WTC11 (cell line): ENCODE results near the gene MRPL52. TPM values are rescaled to one million over a fixed set of nuclear protein-coding genes. Genes with fewer than 3 reads are reported as not detected.

Experiments
- ATAC-seq: fragments of 200-7000 bp; cut with Tn5 transposase; 2 replicates; pipeline ENCODE4 v1.10.0; 2021; ENCODE audit warnings: mild to moderate bottlenecking, moderate library complexity
- CTCF ChIA-PET: fragments of 300-600 bp; sonication (Branson Sonifier 250); formaldehyde crosslinking; loops from one replicate; lab custom pipeline; 2021; ENCODE audit warnings: antibody characterized with exemption; lab: Charles Lee
- POLR2A ChIA-PET: fragments of 350-600 bp; sonication (Branson Sonifier 250); formaldehyde crosslinking; loops from one replicate; lab custom pipeline; 2021; ENCODE audit warnings: antibody characterized with exemption; lab: Charles Lee
- DNase-seq: peaks from one replicate; pipeline ENCODE4 v3.0.0; 2021; ENCODE audit warnings: low spot score
- H3K27ac Mint-ChIP-seq: 2 replicates; pipeline ENCODE4 v1.8.0; 2021; ENCODE audit warnings: mixed read lengths
- H3K27me3 Mint-ChIP-seq: 2 replicates; pipeline ENCODE4 v1.8.0; 2021; ENCODE audit warnings: low read depth, mild to moderate bottlenecking, moderate library complexity, mixed read lengths
- H3K36me3 Mint-ChIP-seq: 2 replicates; pipeline ENCODE4 v1.8.0; 2021; ENCODE audit warnings: mixed read lengths
- H3K4me1 Mint-ChIP-seq: 2 replicates; pipeline ENCODE4 v1.8.0; 2022; ENCODE audit warnings: mixed read lengths
- H3K4me3 Mint-ChIP-seq: 2 replicates; pipeline ENCODE4 v1.8.0; 2021; ENCODE audit warnings: mild to moderate bottlenecking, moderate library complexity, mixed read lengths
- H3K9me3 Mint-ChIP-seq: 2 replicates; pipeline ENCODE4 v1.8.0; 2021; ENCODE audit warnings: mixed read lengths
- ARID4B ChIP-seq: sonication (generic); formaldehyde crosslinking; IDR thresholded peaks from 2 replicates; pipeline ENCODE4 v1.8.0; 2023; ENCODE audit warnings: missing genetic modification reagents, mild to moderate bottlenecking, borderline replicate concordance
- FOXK1 ChIP-seq: sonication (generic); formaldehyde crosslinking; IDR thresholded peaks from 2 replicates; pipeline ENCODE4 v1.8.0; 2022; ENCODE audit warnings: mild to moderate bottlenecking, moderate library complexity, missing genetic modification reagents
- FOXP1 ChIP-seq: sonication (generic); formaldehyde crosslinking; IDR thresholded peaks from 2 replicates; pipeline ENCODE4 v1.8.0; 2022; ENCODE audit warnings: missing genetic modification reagents, mild to moderate bottlenecking, moderate library complexity, borderline replicate concordance
- GABPB1 ChIP-seq: sonication (generic); formaldehyde crosslinking; IDR thresholded peaks from 2 replicates; pipeline ENCODE4 v1.8.1; 2023; ENCODE audit warnings: mild to moderate bottlenecking, missing genetic modification reagents
- MAX ChIP-seq: sonication (generic); formaldehyde crosslinking; IDR thresholded peaks from 2 replicates; pipeline ENCODE4 v1.8.0; 2022; ENCODE audit warnings: mild to moderate bottlenecking, missing genetic modification reagents
- MXD4 ChIP-seq: fragments of 250-450 bp; sonication (Bioruptor Pico); IDR thresholded peaks from 2 replicates; pipeline ENCODE4 v1.8.0; 2021; ENCODE audit warnings: mild to moderate bottlenecking, moderate library complexity, borderline replicate concordance
- MYBL2 ChIP-seq: sonication (generic); formaldehyde crosslinking; IDR thresholded peaks from 2 replicates; pipeline ENCODE4 v1.8.1; 2023; ENCODE audit warnings: mild to moderate bottlenecking, moderate library complexity, missing genetic modification reagents
- NFATC4 ChIP-seq: fragments of 250-450 bp; sonication (Bioruptor Pico); IDR thresholded peaks from 2 replicates; pipeline ENCODE4 v1.9.0; 2021; ENCODE audit warnings: mild to moderate bottlenecking
- OVOL2 ChIP-seq: fragments of 250-450 bp; sonication (Bioruptor Pico); IDR thresholded peaks from 2 replicates; pipeline ENCODE4 v1.9.0; 2021; ENCODE audit warnings: mild to moderate bottlenecking, borderline replicate concordance
- ZNF121 ChIP-seq: sonication (generic); formaldehyde crosslinking; IDR thresholded peaks from 2 replicates; pipeline ENCODE4 v1.8.0; 2023; ENCODE audit warnings: missing genetic modification reagents
- total RNA-seq: library from RNA; stranded (reverse); gene quantifications from 3 replicates; pipeline ENCODE4 v1.2.3, GENCODE V29; 2021
- TF ChIP-seq, protein P1 (sequence below): sonication (generic); formaldehyde crosslinking; IDR thresholded peaks from 2 replicates; pipeline ENCODE4 v1.8.0; 2022; ENCODE audit warnings: mild to moderate bottlenecking, missing genetic modification reagents
- TF ChIP-seq, protein P2 (sequence below): fragments of 250-450 bp; sonication (Bioruptor Pico); IDR thresholded peaks from 2 replicates; pipeline ENCODE4 v1.9.0; 2021; ENCODE audit warnings: mild to moderate bottlenecking, borderline replicate concordance
- TF ChIP-seq, protein P3 (sequence below): fragments of 200-600 bp; IDR thresholded peaks from 2 replicates; pipeline ENCODE4 v1.8.0; 2022; ENCODE audit warnings: antibody characterized with exemption
- TF ChIP-seq, protein P4 (sequence below): sonication (generic); formaldehyde crosslinking; IDR thresholded peaks from 2 replicates; pipeline ENCODE4 v1.8.1; 2022; ENCODE audit warnings: low read depth, mild to moderate bottlenecking, moderate library complexity, missing genetic modification reagents, borderline replicate concordance

Gene MRPL52
- total RNA-seq, 1 experiment from 2014 or later: 170 TPM

GRCh38 chr14:22819151-22819988 is 10.3 kb upstream of the MRPL52 start:
- ATAC-seq (peak; percentile 7), DNase-seq (peak; percentile 65)
- Mint-ChIP-seq H3K4me1 (peaks cover 57% of the 10 kb centered on the region), H3K27me3 (peaks cover 6% of the 10 kb centered on the region), H3K27ac (peak overlapping the region; percentile 46), H3K36me3 (no peaks in the 10 kb centered on the region), H3K9me3 (no peaks in the 10 kb centered on the region), H3K4me3 (peak overlapping the region; percentile 57)
- TF ChIP-seq, protein P1, sequence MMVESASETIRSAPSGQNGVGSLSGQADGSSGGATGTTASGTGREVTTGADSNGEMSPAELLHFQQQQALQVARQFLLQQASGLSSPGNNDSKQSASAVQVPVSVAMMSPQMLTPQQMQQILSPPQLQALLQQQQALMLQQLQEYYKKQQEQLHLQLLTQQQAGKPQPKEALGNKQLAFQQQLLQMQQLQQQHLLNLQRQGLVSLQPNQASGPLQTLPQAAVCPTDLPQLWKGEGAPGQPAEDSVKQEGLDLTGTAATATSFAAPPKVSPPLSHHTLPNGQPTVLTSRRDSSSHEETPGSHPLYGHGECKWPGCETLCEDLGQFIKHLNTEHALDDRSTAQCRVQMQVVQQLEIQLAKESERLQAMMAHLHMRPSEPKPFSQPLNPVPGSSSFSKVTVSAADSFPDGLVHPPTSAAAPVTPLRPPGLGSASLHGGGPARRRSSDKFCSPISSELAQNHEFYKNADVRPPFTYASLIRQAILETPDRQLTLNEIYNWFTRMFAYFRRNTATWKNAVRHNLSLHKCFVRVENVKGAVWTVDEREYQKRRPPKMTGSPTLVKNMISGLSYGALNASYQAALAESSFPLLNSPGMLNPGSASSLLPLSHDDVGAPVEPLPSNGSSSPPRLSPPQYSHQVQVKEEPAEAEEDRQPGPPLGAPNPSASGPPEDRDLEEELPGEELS (CRISPR knock-in tag): 0 out of 2 replicates have a peak, but pooled peaks have one; percentile 29
- 0 out of 2 replicates have a peak, but pooled peaks have one; percentile 23 for TF ChIP-seq GABPB1 (CRISPR knock-in tag)
- no peak for TF ChIP-seq MXD4 (CRISPR knock-in tag)
- TF ChIP-seq, protein P2, sequence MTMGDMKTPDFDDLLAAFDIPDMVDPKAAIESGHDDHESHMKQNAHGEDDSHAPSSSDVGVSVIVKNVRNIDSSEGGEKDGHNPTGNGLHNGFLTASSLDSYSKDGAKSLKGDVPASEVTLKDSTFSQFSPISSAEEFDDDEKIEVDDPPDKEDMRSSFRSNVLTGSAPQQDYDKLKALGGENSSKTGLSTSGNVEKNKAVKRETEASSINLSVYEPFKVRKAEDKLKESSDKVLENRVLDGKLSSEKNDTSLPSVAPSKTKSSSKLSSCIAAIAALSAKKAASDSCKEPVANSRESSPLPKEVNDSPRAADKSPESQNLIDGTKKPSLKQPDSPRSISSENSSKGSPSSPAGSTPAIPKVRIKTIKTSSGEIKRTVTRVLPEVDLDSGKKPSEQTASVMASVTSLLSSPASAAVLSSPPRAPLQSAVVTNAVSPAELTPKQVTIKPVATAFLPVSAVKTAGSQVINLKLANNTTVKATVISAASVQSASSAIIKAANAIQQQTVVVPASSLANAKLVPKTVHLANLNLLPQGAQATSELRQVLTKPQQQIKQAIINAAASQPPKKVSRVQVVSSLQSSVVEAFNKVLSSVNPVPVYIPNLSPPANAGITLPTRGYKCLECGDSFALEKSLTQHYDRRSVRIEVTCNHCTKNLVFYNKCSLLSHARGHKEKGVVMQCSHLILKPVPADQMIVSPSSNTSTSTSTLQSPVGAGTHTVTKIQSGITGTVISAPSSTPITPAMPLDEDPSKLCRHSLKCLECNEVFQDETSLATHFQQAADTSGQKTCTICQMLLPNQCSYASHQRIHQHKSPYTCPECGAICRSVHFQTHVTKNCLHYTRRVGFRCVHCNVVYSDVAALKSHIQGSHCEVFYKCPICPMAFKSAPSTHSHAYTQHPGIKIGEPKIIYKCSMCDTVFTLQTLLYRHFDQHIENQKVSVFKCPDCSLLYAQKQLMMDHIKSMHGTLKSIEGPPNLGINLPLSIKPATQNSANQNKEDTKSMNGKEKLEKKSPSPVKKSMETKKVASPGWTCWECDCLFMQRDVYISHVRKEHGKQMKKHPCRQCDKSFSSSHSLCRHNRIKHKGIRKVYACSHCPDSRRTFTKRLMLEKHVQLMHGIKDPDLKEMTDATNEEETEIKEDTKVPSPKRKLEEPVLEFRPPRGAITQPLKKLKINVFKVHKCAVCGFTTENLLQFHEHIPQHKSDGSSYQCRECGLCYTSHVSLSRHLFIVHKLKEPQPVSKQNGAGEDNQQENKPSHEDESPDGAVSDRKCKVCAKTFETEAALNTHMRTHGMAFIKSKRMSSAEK (CRISPR knock-in tag): no peak
- 0 out of 2 replicates have a peak, but pooled peaks have one; percentile 22 for TF ChIP-seq FOXK1 (CRISPR knock-in tag)
- TF ChIP-seq NFATC4 (CRISPR knock-in tag): no peak
- no peak for TF ChIP-seq OVOL2 (CRISPR knock-in tag)
- TF ChIP-seq FOXP1 (CRISPR knock-in tag): peak; percentile 30; the same call in 1 of the 2 replicates
- TF ChIP-seq, protein P3, sequence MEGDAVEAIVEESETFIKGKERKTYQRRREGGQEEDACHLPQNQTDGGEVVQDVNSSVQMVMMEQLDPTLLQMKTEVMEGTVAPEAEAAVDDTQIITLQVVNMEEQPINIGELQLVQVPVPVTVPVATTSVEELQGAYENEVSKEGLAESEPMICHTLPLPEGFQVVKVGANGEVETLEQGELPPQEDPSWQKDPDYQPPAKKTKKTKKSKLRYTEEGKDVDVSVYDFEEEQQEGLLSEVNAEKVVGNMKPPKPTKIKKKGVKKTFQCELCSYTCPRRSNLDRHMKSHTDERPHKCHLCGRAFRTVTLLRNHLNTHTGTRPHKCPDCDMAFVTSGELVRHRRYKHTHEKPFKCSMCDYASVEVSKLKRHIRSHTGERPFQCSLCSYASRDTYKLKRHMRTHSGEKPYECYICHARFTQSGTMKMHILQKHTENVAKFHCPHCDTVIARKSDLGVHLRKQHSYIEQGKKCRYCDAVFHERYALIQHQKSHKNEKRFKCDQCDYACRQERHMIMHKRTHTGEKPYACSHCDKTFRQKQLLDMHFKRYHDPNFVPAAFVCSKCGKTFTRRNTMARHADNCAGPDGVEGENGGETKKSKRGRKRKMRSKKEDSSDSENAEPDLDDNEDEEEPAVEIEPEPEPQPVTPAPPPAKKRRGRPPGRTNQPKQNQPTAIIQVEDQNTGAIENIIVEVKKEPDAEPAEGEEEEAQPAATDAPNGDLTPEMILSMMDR: no peak
- peak; percentile 17; the same call in 1 of the 2 replicates for TF ChIP-seq MAX
- TF ChIP-seq ZNF121 (CRISPR knock-in tag): peak; percentile 35; the same call in 1 of the 2 replicates
- 0 out of 2 replicates have a peak, but pooled peaks have one; percentile 20 for TF ChIP-seq ARID4B (CRISPR knock-in tag)
- TF ChIP-seq, protein P4, sequence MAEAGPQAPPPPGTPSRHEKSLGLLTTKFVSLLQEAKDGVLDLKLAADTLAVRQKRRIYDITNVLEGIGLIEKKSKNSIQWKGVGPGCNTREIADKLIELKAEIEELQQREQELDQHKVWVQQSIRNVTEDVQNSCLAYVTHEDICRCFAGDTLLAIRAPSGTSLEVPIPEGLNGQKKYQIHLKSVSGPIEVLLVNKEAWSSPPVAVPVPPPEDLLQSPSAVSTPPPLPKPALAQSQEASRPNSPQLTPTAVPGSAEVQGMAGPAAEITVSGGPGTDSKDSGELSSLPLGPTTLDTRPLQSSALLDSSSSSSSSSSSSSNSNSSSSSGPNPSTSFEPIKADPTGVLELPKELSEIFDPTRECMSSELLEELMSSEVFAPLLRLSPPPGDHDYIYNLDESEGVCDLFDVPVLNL (CRISPR knock-in tag): no peak
- TF ChIP-seq MYBL2: no peak
- ChIA-PET POLR2A (interaction anchor here (0.7 to 6.5 kb wide), 4 partner anchors 11 to 154 kb away, joined by 3 to 81 read pairs (median 4); partner anchors contain the start of gene MMP14), CTCF (interaction anchor here (0.7 to 7.8 kb wide), 23 partner anchors 11 to 281 kb away, joined by 3 to 280 read pairs (median 4); partner anchors contain the start of genes ABHD4, LRP10, MMP14 and OXA1L)
